Neural cell (in vitro differentiated cells): Measurements from ENCODE around the gene MED14.

Experiments
- EP300 ChIP-seq: fragments of 450-650 bp; conservative IDR thresholded peaks from 2 replicates; pipeline ENCODE4 v1.6.1; 2014; ENCODE audit warnings: antibody characterized with exemption, mild to moderate bottlenecking, moderate library complexity; ENCODE audit not compliant: poor library complexity, severe bottlenecking
- POLR2AphosphoS5 ChIP-seq: IDR thresholded peaks from 2 replicates; pipeline ENCODE4 v1.6.1; 2012
- TF ChIP-seq, protein P1 (sequence below): fragments of 450-650 bp; IDR thresholded peaks from 2 replicates; pipeline ENCODE4 v1.5.1; 2014; ENCODE audit warnings: antibody characterized with exemption, mild to moderate bottlenecking, moderate library complexity; ENCODE audit not compliant: poor library complexity, severe bottlenecking
- TF ChIP-seq, protein P2 (sequence below): IDR thresholded peaks from 2 replicates; pipeline ENCODE4 v1.6.1; 2012; ENCODE audit warnings: borderline replicate concordance

GRCh38 chrX:40694802-40695201 is 40.5 kb downstream of the MED14 start:
- TF ChIP-seq, protein P1, sequence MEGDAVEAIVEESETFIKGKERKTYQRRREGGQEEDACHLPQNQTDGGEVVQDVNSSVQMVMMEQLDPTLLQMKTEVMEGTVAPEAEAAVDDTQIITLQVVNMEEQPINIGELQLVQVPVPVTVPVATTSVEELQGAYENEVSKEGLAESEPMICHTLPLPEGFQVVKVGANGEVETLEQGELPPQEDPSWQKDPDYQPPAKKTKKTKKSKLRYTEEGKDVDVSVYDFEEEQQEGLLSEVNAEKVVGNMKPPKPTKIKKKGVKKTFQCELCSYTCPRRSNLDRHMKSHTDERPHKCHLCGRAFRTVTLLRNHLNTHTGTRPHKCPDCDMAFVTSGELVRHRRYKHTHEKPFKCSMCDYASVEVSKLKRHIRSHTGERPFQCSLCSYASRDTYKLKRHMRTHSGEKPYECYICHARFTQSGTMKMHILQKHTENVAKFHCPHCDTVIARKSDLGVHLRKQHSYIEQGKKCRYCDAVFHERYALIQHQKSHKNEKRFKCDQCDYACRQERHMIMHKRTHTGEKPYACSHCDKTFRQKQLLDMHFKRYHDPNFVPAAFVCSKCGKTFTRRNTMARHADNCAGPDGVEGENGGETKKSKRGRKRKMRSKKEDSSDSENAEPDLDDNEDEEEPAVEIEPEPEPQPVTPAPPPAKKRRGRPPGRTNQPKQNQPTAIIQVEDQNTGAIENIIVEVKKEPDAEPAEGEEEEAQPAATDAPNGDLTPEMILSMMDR: no peak
- TF ChIP-seq, protein P2, sequence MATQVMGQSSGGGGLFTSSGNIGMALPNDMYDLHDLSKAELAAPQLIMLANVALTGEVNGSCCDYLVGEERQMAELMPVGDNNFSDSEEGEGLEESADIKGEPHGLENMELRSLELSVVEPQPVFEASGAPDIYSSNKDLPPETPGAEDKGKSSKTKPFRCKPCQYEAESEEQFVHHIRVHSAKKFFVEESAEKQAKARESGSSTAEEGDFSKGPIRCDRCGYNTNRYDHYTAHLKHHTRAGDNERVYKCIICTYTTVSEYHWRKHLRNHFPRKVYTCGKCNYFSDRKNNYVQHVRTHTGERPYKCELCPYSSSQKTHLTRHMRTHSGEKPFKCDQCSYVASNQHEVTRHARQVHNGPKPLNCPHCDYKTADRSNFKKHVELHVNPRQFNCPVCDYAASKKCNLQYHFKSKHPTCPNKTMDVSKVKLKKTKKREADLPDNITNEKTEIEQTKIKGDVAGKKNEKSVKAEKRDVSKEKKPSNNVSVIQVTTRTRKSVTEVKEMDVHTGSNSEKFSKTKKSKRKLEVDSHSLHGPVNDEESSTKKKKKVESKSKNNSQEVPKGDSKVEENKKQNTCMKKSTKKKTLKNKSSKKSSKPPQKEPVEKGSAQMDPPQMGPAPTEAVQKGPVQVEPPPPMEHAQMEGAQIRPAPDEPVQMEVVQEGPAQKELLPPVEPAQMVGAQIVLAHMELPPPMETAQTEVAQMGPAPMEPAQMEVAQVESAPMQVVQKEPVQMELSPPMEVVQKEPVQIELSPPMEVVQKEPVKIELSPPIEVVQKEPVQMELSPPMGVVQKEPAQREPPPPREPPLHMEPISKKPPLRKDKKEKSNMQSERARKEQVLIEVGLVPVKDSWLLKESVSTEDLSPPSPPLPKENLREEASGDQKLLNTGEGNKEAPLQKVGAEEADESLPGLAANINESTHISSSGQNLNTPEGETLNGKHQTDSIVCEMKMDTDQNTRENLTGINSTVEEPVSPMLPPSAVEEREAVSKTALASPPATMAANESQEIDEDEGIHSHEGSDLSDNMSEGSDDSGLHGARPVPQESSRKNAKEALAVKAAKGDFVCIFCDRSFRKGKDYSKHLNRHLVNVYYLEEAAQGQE: no peak
- no peak for TF ChIP-seq POLR2AphosphoS5
- TF ChIP-seq EP300: no peak
